VCaP (cell line): ENCODE measurements around the gene UBXN10.

ENCODE experiments used
- H3K27ac ChIP-seq: fragments of 450-650 bp; 2 replicates; pipeline ENCODE4 v1.5.1; 2017
- TF ChIP-seq, protein P1 (sequence below): fragments of 450-650 bp; conservative IDR thresholded peaks from 2 replicates; pipeline ENCODE4 v1.5.1; 2017; ENCODE audit warnings: mild to moderate bottlenecking, moderate library complexity

UBXN10 gene

DNA sequence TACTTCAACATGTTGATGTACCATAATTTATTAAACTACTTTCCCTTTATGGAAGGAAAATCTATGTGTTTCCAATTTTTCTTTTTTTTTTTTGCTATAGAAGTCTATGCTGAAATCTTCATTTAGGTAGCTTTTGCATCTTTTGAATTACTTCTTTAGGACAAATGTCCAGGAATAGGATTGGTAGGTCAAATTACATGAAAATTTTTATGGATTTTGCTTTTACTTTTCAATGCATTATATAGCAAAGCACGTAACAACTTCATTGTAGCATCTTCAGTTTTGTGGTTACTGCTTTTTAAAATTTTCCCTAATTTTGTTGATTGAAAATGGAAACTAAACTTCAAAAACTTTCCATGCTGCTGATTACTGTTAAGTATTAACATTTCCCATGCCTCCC, 12.4 kb downstream of the UBXN10 start:
- no peak overlapping the region for H3K27ac ChIP-seq
- TF ChIP-seq, protein P1, sequence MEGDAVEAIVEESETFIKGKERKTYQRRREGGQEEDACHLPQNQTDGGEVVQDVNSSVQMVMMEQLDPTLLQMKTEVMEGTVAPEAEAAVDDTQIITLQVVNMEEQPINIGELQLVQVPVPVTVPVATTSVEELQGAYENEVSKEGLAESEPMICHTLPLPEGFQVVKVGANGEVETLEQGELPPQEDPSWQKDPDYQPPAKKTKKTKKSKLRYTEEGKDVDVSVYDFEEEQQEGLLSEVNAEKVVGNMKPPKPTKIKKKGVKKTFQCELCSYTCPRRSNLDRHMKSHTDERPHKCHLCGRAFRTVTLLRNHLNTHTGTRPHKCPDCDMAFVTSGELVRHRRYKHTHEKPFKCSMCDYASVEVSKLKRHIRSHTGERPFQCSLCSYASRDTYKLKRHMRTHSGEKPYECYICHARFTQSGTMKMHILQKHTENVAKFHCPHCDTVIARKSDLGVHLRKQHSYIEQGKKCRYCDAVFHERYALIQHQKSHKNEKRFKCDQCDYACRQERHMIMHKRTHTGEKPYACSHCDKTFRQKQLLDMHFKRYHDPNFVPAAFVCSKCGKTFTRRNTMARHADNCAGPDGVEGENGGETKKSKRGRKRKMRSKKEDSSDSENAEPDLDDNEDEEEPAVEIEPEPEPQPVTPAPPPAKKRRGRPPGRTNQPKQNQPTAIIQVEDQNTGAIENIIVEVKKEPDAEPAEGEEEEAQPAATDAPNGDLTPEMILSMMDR = no peak

DNA sequence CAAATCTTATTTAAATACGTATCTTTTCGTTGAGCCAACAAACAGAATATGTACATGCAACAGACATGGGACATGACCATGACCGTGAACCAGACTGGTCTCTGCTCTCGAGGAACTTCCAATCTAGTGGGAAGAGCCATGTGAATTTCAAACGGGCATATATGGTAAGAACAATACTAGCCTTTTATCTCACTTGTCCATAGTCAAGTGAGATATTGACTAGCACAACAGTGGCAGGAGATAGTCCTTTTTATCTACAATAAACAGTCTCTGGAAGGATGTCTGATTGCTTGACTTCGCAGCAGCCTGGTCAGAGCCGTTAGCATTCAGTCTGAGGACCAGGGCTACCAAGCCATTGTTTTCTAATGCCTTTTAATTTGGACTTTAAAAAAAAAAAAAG, 13.0 kb downstream of the UBXN10 start:
- no peak overlapping the region for H3K27ac ChIP-seq
- TF ChIP-seq, protein P1 = no peak

DNA sequence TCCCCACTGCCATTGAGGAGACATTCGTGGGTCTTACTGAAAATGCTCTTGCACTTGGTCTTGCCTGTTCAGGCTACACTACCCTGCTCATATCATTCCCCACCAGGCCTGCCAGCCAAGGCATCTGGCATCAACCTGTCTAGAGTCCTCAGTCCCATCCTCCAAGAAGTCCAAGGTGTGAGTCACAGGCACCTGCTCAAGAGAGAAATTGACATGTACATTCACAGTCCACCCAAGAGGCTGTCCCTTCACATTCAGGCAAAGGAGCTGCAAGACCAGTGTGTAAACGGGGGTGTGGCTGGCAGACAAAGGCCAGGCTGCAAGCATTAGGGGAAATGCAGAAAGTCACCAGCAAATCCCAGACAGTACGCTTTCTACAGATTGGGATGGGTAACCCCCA, 13.5 kb downstream of the UBXN10 start:
- H3K27ac ChIP-seq = no peak overlapping the region
- TF ChIP-seq, protein P1 = no peak

DNA sequence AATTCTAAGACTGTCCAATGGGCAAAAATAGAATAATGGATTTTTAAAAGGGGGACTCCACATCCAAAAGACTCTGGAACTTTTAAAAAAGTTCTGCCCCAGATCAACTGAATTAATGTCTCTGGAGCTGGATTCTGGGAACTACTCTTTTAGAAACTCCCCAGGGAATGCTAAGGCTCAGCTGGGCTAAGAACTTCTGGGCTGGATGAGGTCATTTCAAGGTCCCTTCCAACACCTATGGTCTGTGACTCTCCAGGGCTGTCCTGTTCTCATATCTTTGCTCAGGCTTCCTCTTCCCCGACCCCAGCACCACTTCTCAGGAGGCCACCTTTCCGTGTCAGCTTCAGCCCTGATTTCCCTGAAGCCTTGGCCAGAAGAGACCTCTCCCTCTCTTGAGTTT, 13.9 kb downstream of the UBXN10 start:
- no peak overlapping the region for H3K27ac ChIP-seq
- TF ChIP-seq, protein P1 = no peak

DNA sequence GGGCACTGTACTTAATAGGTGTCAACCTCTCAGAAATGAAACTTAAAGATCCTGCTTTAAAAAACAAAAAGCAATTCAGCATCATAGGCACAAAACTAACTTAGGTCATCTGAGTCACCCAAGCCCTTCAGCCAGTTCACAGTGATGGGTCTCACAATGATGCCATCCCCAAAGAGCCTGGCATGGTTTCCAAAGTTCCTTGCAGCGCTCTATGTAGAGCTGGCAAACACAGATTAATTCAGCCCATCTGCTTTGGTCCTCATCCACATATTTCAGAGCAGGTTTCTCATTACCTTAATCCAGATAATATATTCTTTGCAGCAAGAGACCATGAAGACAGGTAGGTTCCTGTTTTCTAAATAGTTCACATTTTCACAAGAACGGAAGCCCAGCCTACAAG, 15.1 kb downstream of the UBXN10 start:
- TF ChIP-seq, protein P1 = no peak
- no peak overlapping the region for H3K27ac ChIP-seq

DNA sequence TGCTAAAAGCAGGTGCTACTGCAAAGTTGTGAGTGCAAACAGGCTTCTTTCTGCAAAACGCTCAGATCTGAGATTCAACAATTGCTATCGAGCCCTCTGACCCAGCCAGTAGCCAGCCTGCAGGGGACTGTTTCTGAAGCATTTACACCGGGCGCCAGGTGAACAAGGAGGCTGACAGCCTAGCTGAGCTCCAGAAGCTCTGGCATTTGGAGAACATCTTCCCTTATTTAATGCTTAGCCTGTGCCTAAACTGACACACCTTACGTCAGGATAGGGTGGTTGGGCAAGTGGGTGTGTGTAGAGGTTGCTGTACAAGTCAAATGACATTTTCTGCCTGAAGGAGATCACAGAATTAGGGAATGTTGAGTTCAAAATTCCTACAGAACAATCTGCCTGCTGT, 16.3 kb downstream of the UBXN10 start:
- TF ChIP-seq, protein P1 = no peak
- no peak overlapping the region for H3K27ac ChIP-seq

DNA sequence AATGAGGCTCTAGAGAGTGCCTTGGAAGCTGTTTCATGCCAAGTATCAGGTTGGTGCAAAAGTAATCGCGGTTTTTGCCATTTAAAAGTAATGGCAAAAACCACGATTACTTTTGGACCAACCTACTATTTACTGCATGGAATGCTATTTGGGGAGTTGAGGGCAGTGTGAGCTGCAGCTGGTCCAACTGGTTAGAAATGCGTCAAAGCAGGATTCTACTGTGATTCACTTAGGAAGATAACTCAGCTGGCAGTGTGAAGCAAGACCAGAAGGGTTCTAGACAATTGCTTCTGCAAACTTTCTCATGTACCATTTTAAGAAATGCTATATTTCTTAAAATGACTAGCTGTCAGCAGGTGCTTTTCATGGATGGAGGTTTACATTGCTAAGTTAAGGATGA, 21.6 kb downstream of the UBXN10 start:
- H3K27ac ChIP-seq = no peak overlapping the region
- TF ChIP-seq, protein P1 = no peak

DNA sequence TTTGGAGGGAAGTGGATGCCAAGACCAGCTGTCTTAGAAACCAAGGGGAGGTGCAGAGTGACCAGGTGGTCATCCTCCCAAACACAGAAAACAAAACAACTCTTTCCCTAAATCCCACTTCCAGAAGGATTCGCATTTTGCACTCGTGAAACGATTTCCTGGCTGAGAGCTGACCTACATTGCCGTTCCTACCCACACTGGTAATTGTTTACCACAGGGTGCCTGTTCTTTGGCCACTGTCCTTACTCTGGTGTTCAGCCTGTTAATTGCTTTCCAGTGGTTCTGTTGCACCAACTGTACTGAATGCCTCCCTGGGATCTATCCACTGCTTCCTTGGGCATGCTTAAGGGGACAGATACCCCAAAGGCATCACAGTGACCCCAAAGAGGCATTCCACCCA, 23.6 kb downstream of the UBXN10 start:
- TF ChIP-seq, protein P1 = no peak

More for the DNA sequence above, 23.6 kb downstream of the UBXN10 start:
- no peak overlapping the region for H3K27ac ChIP-seq
